Neuronal stem cell (in vitro differentiated cells): ENCODE measurements around the gene BMP6.

Experiments
- DNase-seq: peaks from one replicate; pipeline ENCODE4 v3.0.0-alpha.2; 2013; ENCODE audit warnings: low spot score
- H2AFZ ChIP-seq: one replicate; pipeline ENCODE4 v1.6.1; 2013; ENCODE audit warnings: mild to moderate bottlenecking, low read length, inconsistent platforms
- H2AK5ac ChIP-seq: 2 replicates; pipeline ENCODE4 v1.6.1; 2013; ENCODE audit warnings: low read depth, mild to moderate bottlenecking, inconsistent platforms, low read length, moderate library complexity, mixed read lengths
- H2BK120ac ChIP-seq: 2 replicates; pipeline ENCODE4 v1.6.1; 2013; ENCODE audit warnings: low read depth, mild to moderate bottlenecking, inconsistent platforms, low read length, moderate library complexity, mixed read lengths
- H2BK12ac ChIP-seq: one replicate; pipeline ENCODE4 v1.6.1; 2013; ENCODE audit warnings: low read length, inconsistent platforms
- H2BK15ac ChIP-seq: 2 replicates; pipeline ENCODE4 v1.6.1; 2013; ENCODE audit warnings: mild to moderate bottlenecking, low read length, inconsistent platforms, mixed read lengths
- H2BK5ac ChIP-seq: one replicate; pipeline ENCODE4 v1.6.1; 2013; ENCODE audit warnings: inconsistent platforms, mild to moderate bottlenecking, low read length, moderate library complexity
- H3K14ac ChIP-seq: one replicate; pipeline ENCODE4 v1.6.1; 2013; ENCODE audit warnings: low read length, inconsistent platforms
- H3K18ac ChIP-seq: 2 replicates; pipeline ENCODE4 v1.6.1; 2013; ENCODE audit warnings: low read length, inconsistent platforms
- H3K23ac ChIP-seq: 2 replicates; pipeline ENCODE4 v1.6.1; 2013; ENCODE audit warnings: low read depth, mild to moderate bottlenecking, mixed read lengths, low read length, inconsistent platforms; ENCODE audit not compliant: poor library complexity
- H3K27ac ChIP-seq: replicated peaks from 3 replicates; pipeline ENCODE4 v1.5.1; 2013; ENCODE audit warnings: low read length, inconsistent platforms
- H3K27me3 ChIP-seq, 3 experiments: 2 replicates each; pipeline ENCODE4 v1.6.1; 2013; ENCODE audit warnings: low read length in 3 of 3, mild to moderate bottlenecking in 2 of 3, inconsistent platforms in 1 of 3, low read depth in 1 of 3, mixed read lengths in 1 of 3, moderate library complexity in 1 of 3; ENCODE audit not compliant: control insufficient read depth in 3 of 3, insufficient read depth in 3 of 3
- H3K36me3 ChIP-seq, 2 donors: replicated peaks in 1 of 2; 2 replicates each; pipeline ENCODE4 v1.6.1; 2013; ENCODE audit warnings: low read length in 2 of 2; ENCODE audit not compliant: control insufficient read depth in 2 of 2, insufficient read depth in 2 of 2
- H3K4ac ChIP-seq: 2 replicates; pipeline ENCODE4 v1.6.1; 2013; ENCODE audit warnings: inconsistent platforms, mild to moderate bottlenecking, low read length, moderate library complexity
- H3K4me1 ChIP-seq, 2 donors: 1 replicate in 1 of 2; 2 replicates in 1 of 2; pipeline ENCODE4 v1.6.1; 2013; ENCODE audit warnings: low read length in 2 of 2, low read depth in 1 of 2; ENCODE audit not compliant: control insufficient read depth in 2 of 2, insufficient read depth in 1 of 2
- H3K4me2 ChIP-seq: one replicate; pipeline ENCODE4 v1.6.1; 2013; ENCODE audit warnings: mild to moderate bottlenecking, low read length, inconsistent platforms; ENCODE audit not compliant: insufficient read depth, poor library complexity, severe bottlenecking
- H3K4me3 ChIP-seq, 2 donors: 2 replicates each; pipeline ENCODE4 v1.5.1; 2013; ENCODE audit warnings: low read length in 2 of 2, mild to moderate bottlenecking in 2 of 2, inconsistent platforms in 1 of 2, moderate library complexity in 1 of 2
- H3K79me1 ChIP-seq: one replicate; pipeline ENCODE4 v1.6.1; 2013; ENCODE audit warnings: low read depth, mild to moderate bottlenecking, inconsistent platforms, low read length, moderate library complexity
- H3K9ac ChIP-seq: one replicate; pipeline ENCODE4 v1.6.1; 2013; ENCODE audit warnings: mild to moderate bottlenecking, low read depth, low read length, inconsistent platforms; ENCODE audit not compliant: poor library complexity
- H3K9me3 ChIP-seq, 2 donors: replicated peaks in 1 of 2; 2 replicates each; pipeline versions ENCODE3 to v1.6.1; 2013; ENCODE audit warnings: low read length in 2 of 2, mild to moderate bottlenecking in 2 of 2, inconsistent platforms in 1 of 2, low read depth in 1 of 2, mixed read lengths in 1 of 2, moderate library complexity in 1 of 2; ENCODE audit not compliant: control insufficient read depth in 2 of 2, insufficient read depth in 1 of 2
- H4K8ac ChIP-seq: one replicate; pipeline ENCODE4 v1.6.1; 2013; ENCODE audit warnings: low read depth, mild to moderate bottlenecking, inconsistent platforms, low read length, moderate library complexity
- H4K91ac ChIP-seq: one replicate; pipeline ENCODE4 v1.6.1; 2013; ENCODE audit warnings: low read length, low read depth, mild to moderate bottlenecking, inconsistent platforms; ENCODE audit not compliant: poor library complexity
- WGBS, 2 donors: extraction: QIAGEN DNeasy Blood & Tissue Kit; methylation state at CpG; one replicate each; pipeline ENCODE4 v1.1.7; 2013; ENCODE audit warnings: missing lambda C conversion rate in 2 of 2, mixed read lengths in 1 of 2; ENCODE audit not compliant: insufficient read length in 2 of 2, insufficient replicate concordance in 1 of 2; ENCODE audit errors: extremely low coverage in 2 of 2; 5-methylcytosine and 5-hydroxymethylcytosine counted together

The BMP6 gene

DNA sequence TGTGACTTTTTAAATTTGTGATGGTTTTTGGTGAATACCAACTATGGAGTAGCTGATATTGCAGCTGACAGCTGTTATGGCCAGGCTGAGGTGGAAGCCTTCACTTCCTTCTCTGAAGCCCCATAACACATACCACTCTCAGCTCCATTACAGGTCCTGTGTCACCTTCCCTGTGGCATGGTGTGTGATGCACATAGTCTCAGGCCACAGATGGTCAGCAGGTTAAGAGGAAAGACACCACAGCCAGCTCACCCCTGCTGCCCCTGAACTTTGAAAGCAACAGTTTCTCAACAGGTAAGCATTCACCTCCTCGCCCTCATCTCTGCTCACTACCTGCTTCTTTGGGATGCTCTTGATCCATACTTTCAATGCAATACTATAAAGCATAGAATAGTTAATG, 177.0 kb downstream of the BMP6 start:
- Histone ChIP-seq H3K18ac (no peak overlapping the region), H3K4ac (no peak overlapping the region), H2BK120ac (no peak overlapping the region), H3K4me2 (no peak overlapping the region), H4K8ac (no peak overlapping the region), H2AK5ac (no peak overlapping the region), H3K27ac (no peak overlapping the region), H3K9ac (no peak overlapping the region), H2AFZ (no peak overlapping the region), H3K4me1 (peaks cover 0 to 4% of the 10 kb centered on the region in 2 donors), H2BK5ac (no peak overlapping the region), H2BK12ac (no peak overlapping the region), H3K4me3 (no peak overlapping the region), H3K14ac (no peak overlapping the region), H4K91ac (no peak overlapping the region), H3K23ac (no peak overlapping the region), H2BK15ac (no peak overlapping the region), H3K36me3 (peaks cover 41 to 72% of the 10 kb centered on the region in 2 donors), H3K9me3 (no peaks in the 10 kb centered on the region), H3K79me1 (peaks cover 3% of the 10 kb centered on the region), H3K27me3 (no peaks in the 10 kb centered on the region)
- no peak for DNase-seq
- WGBS, 2 donors: no CpG with 5 or more reads among the region's 1 CpG

DNA sequence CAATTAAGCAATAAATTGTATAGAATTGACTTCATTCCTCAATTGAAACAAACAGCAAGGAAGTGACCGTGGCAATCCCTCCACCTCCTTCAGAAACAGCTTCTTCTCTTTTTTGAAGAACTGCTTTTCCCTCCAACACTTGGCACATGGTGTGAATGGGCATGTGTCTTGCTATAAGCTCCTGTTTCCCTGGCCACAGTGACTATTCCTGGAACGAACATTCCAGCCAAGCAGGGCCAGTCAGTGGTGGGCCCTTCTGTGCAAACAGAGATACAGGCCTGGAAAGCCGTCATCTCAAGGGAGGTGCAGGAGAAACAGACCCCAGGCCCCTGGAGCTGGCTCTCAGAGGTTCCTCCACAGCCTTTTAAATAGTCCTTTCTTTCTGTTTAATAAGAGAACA, 177.8 kb downstream of the BMP6 start:
- no peak overlapping the region for H2AK5ac ChIP-seq
- H3K9ac ChIP-seq: no peak overlapping the region
- WGBS, 2 donors: no CpG with 5 or more reads among the region's 3 CpGs
- no peak overlapping the region for H3K4me3 ChIP-seq
- H3K36me3 ChIP-seq: peaks cover 37 to 65% of the 10 kb centered on the region in 2 donors
- H3K4ac ChIP-seq: no peak overlapping the region
- H3K4me2 ChIP-seq: no peak overlapping the region
- H3K27ac ChIP-seq: no peak overlapping the region
- no peaks in the 10 kb centered on the region for H3K9me3 ChIP-seq
- H2BK5ac ChIP-seq: no peak overlapping the region
- H3K18ac ChIP-seq: no peak overlapping the region
- no peaks in the 10 kb centered on the region for H3K27me3 ChIP-seq
- H2BK120ac ChIP-seq: no peak overlapping the region
- H3K14ac ChIP-seq: no peak overlapping the region
- no peak overlapping the region for H2BK12ac ChIP-seq
- H3K4me1 ChIP-seq: peaks cover 0 to 4% of the 10 kb centered on the region in 2 donors
- DNase-seq: no peak
- no peak overlapping the region for H2BK15ac ChIP-seq
- H4K8ac ChIP-seq: no peak overlapping the region
- no peak overlapping the region for H3K23ac ChIP-seq
- no peak overlapping the region for H2AFZ ChIP-seq
- H3K79me1 ChIP-seq: peaks cover 3% of the 10 kb centered on the region
- H4K91ac ChIP-seq: no peak overlapping the region

DNA sequence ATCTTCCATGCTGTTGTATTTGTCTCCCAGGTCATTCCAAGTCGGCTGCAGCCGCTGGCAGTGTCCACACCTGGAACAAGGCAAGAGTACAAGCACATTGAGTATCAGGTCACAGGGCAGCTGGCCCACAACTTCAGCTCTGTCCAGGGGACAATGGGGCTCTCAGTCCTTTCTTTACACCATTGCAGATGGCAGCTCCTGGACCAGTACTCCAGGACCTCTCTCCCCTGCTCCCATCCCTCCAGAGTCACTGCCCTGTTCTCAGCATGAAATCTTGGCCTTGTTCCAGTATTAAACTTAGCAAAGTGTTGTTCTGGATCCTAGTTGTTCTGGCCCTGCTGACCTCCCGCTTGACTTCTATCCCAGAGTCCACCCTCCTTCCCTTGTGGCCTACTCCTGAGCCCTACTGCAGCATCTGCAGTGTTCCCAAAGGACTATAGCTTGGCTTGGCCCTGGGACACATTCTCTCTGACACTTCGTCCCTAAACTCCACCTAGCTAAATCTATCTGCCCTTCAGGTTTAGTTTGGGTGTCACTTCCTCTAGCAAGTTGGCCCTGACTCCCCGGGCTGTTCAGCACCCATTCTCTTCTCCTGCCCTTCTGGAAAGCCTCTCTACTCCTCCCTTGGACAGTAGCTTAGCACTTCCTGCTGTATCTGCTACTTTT, 178.9 kb downstream of the BMP6 start:
- Histone ChIP-seq H3K27me3 (no peaks in the 10 kb centered on the region), H3K14ac (no peak overlapping the region), H3K4me2 (no peak overlapping the region), H2AK5ac (no peak overlapping the region), H4K91ac (no peak overlapping the region), H2BK5ac (no peak overlapping the region), H4K8ac (no peak overlapping the region), H3K23ac (no peak overlapping the region), H2AFZ (no peak overlapping the region), H3K9ac (no peak overlapping the region), H3K4me1 (peaks cover 4 to 6% of the 10 kb centered on the region in 2 donors), H2BK15ac (no peak overlapping the region), H3K4me3 (no peak overlapping the region), H3K36me3 (peaks cover 31 to 54% of the 10 kb centered on the region in 2 donors), H2BK120ac (no peak overlapping the region), H3K18ac (no peak overlapping the region), H3K27ac (no peak overlapping the region), H3K9me3 (no peaks in the 10 kb centered on the region), H3K79me1 (peaks cover 3% of the 10 kb centered on the region), H2BK12ac (no peak overlapping the region), H3K4ac (no peak overlapping the region)
- DNase-seq: no peak
- WGBS, 2 donors: no CpG with 5 or more reads among the region's 5 CpGs

DNA sequence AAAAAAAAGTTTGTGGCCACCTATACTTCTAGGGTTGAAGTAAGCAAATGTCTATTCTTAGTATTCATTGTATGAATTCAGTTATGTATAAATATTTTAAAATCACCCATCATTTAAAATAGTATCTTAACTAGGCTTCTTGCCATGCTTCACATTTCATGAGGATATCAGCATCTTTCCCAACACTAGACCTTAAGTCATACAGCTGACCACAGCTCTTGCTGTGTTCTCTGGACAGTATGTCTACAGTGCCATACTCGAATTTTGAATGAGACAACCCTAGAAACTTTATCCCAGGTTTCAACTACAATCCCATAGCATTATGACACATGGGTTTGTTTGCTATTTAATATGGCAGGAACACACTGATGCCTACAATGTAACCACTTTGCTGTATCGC, 179.5 kb downstream of the BMP6 start:
- Histone ChIP-seq H3K27me3 (no peaks in the 10 kb centered on the region), H3K23ac (no peak overlapping the region)

More for the DNA sequence above, 179.5 kb downstream of the BMP6 start:
- Histone ChIP-seq H3K18ac (no peak overlapping the region), H2BK5ac (no peak overlapping the region), H2BK12ac (no peak overlapping the region), H3K14ac (no peak overlapping the region), H2BK120ac (no peak overlapping the region), H2BK15ac (no peak overlapping the region), H2AFZ (no peak overlapping the region), H2AK5ac (no peak overlapping the region), H3K9me3 (no peaks in the 10 kb centered on the region), H3K4me3 (no peak overlapping the region), H3K4me1 (peaks cover 4 to 6% of the 10 kb centered on the region in 2 donors), H4K91ac (no peak overlapping the region), H3K36me3 (peaks cover 28 to 48% of the 10 kb centered on the region in 2 donors), H3K4me2 (no peak overlapping the region), H3K27ac (no peak overlapping the region), H3K79me1 (peaks cover 3% of the 10 kb centered on the region), H4K8ac (no peak overlapping the region), H3K4ac (no peak overlapping the region), H3K9ac (no peak overlapping the region)
- WGBS, 2 donors: no CpG with 5 or more reads among the region's 2 CpGs
- DNase-seq: no peak
